AML-193 (cell line): ENCODE measurements around the gene CCDC32.
"Not testable (repeated sequence)": the region's sequence is repeated elsewhere in the genome, so short reads cannot be mapped to it uniquely, and the experiment has no call there.

Source experiments
- DNase-seq, 2 experiments: peaks; one replicate each; lab custom pipeline; 2025; lab: John Stamatoyannopoulos, UW

The CCDC32 gene, protein sequence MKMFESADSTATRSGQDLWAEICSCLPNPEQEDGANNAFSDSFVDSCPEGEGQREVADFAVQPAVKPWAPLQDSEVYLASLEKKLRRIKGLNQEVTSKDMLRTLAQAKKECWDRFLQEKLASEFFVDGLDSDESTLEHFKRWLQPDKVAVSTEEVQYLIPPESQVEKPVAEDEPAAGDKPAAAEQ

DNA sequence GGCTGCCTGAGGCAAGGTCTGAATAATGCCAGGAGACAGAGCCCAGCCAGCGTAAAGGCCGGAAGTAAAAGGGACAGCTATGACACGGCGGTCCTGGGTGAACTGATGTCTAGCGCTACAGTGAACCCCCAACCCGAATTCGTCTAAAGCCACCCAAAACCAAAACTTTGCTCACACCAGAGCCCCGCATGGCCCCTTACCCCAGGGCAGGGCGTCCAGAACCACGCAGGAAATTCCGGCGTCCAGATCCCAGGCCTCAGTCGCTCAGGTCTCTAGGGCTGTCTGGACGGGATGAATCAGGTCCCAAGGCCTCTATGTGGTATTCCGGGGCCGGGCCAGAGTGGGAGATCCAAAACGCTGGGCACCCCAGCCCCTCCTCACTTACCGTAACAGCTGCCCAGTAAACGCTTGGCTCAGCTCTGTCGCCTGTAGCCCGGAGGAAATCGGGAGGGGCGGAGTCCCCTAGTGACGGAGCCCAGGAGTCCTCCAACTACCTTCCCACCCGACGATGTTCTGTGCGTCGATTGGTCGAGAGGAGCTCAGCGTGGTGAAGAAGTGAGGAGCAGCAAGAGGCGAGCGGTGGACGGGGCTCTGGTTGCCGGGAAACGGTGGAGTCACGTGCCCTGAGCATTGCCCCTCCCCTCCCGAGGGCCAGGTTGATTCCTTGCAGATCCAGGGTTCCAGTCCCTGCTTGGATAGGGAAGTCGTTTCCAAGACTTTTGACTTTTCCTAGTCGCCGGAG, at the start of gene CCDC32:
TSS of gene CCDC32 (minus strand) at position 452 of the 742 bp plus-strand sequence. CDS start 2,027 bp downstream, outside the sequence.
- peak; percentile 97 to 98 for DNase-seq

GRCh38 chr15:40613080-40613479, 48.2 kb upstream of the CCDC32 start:
- no peak for DNase-seq

- DNase-seq, result no peak
Measured at GRCh38 chr15:40603935-40604334, 39.1 kb upstream of the CCDC32 start.

- no peak for DNase-seq
Measured at GRCh38 chr15:40600956-40601355, 36.1 kb upstream of the CCDC32 start.

- no peak for DNase-seq
Measured at GRCh38 chr15:40598672-40599071, 33.8 kb upstream of the CCDC32 start.

- DNase-seq, result no peak
Measured at GRCh38 chr15:40598126-40598525, 33.3 kb upstream of the CCDC32 start.

DNA sequence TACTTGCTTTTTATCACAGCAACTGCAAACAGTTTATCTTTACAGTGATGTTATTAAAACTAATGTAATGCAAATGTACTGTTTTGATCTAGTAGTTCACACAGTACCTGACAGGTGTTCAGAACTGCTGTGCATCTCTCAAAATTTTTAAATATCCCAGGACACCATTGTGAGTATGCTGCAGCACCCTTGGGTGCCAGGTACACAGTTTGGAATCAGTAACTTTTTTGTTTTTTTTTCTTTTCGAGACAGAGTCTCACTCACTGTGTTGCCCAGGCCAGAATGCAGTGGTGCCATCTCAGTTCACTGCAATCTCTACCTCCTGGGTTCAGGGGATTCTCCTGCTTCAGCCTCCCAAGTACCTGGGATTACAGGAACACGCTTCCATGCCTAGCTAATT, 32.2 kb upstream of the CCDC32 start:
- no peak for DNase-seq

DNA sequence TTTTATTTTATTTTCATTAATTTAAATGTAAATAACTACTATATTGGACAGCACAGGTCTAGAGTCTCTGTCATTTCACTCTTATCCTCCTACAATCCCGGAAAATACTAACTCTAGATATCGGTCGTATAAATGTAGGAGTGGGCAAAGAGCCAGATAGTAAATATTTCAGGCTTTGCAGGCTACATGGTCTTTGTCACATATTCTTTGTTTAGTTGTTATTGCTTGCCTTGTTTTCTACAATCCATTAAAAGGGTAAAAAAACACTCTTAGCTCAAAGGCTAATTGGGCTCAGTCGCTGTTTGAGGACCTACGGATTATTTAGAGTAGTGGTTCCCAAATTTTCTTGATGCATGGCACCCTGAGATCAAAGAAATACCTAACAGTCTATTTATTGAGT, 30.9 kb upstream of the CCDC32 start:
- DNase-seq, result no peak

GRCh38 chr15:40595219-40595618, 30.4 kb upstream of the CCDC32 start:
- DNase-seq, result no peak

DNA sequence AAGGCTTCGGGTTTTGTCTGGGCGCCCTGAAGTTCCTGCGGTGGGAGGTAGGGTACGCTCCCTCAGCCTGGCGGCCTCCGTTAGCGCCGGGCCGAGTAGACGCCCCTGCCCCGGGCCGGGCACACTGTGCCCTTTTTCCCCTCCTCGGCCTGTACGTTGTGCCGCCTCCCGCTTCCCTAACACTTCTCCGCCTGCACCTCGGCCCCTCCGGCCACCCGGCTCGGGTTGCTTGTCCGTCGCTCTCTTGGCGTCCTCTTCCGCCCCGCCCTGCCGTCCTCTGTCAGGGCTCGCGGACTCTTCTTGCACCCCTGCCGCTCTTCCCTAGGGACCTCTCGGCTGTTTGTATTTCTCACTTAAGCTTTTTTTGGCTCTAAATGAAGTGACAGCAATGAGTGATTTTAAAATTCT, 29.6 kb upstream of the CCDC32 start:
- DNase-seq, result peak; percentile 60 to 64

DNA sequence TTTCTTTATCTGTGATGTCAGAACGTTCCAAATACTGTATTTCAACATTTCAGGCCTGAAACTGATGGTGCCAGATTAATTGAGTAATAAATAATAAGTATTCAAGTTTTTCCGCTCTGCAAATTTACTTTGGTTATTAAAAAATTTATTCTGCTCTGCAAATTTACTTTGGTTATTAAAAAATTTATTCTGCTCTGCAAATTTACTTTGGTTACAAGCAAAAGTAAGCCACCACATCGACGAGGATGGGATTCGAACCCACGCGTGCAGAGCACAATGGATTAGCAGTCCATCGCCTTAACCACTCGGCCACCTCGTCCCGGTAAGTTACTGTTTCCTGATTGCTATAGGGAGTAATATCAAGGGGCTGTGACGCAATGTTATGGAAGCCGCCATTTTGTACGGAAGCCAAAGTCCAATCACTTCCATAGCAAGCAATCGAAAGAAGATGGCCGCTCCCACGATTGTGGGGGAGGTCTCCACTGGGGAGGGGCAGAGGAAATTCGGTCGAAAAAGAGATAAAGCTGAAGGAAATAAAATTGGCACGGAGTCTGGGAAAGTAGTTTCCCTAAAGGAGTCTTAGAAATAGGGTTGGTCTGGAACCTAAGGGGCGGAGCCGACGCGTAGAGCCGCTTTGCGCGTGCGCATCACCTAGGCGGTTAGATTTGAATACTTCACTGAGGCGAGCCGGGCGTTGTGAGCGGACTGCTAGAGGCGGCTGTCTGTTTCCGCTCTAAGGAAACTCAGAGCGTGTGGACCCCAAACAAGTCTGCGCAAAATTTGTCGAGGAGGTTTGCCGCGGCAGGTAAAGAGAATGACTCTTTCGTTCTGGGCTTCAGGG, 29.0 kb upstream of the CCDC32 start, which contains the start of gene KNL1:
TSS of gene KNL1 (plus strand) at position 662 of the 841 bp plus-strand sequence. CDS start 8,683 bp downstream, outside the sequence.
- DNase-seq, result peak; percentile 90 to 98

GRCh38 chr15:40593165-40593564, 28.3 kb upstream of the CCDC32 start:
- DNase-seq, result no peak

DNA sequence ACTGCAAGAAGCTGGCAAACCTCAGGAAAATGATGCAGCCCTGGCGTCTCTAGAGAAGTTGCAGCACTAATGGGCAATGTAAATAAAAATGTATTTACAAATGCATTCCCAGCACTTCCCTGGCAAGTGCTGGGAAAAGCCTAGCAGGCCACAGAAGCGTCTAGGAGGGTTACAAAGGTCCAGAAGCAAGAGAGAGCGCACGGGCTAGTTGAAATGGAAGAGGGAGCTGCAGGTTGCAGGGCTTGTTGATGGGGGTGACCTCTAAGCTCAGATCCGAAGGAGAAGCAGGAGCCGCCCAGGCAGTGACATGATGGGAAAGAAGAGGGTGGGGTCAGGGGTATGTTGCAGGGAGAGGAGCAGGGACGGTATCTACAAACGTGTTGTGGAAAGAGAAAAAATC, 26.5 kb upstream of the CCDC32 start:
- DNase-seq, result no peak

DNA sequence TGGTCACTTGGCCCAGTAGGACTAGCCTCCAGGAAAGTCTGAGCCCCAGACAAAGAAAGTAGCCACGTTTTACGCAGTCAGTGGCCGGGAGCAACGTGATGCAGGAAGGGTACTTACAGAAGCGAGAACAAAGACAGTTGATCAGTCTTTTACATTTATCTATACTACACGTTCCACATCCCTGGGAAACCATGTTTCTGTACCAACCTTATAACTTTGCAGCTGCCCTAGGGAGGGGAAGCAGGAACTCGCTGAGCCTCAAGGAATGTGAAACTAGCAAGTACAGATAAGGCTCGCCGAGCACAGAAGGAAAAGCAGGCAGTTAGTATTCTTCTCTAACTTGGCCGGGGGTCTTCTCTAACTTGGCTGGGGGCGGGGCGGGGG, 25.8 kb upstream of the CCDC32 start:
- no peak for DNase-seq

DNA sequence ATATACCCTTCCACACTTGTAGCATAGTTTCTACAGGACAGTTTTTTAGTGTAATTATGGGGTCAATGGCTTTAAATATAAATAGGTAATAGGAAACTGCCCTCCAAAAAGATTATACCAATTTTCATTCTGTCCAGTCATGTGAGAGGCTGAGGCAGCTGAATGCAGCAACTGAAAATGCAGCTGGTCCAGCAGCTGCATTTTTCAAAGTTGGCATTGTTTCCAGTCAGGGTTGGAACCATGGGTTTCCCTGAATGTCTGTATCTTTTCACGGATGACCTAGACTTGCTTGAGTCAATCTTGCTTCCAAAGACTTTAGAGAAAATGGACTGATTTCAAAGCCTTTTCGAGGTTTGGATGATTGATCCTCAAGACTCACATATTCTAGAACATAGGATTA, 19.3 kb upstream of the CCDC32 start:
- DNase-seq, result no peak

GRCh38 chr15:40582726-40583246, 17.9 kb upstream of the CCDC32 start:
- no peak for DNase-seq

GRCh38 chr15:40581796-40582195, 17.0 kb upstream of the CCDC32 start:
- DNase-seq, result not testable (repeated sequence)

DNA sequence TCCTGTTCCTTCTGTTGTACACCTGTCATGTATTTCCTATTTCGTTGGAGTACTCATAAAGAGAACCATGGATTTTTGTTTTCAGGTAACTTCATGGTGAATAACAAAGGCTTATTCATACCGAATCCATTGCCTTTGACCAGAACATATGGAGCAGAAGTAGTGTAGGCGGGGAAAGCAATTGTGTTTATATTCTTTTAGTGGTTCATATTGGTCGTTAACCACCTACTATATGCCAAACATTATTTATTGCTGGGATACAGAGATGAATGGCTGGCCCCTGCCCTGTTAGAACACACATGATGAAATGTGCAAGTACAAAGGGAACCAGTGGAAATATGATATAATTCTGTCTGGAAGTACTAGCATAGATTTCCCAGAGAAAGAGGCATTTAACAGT, 14.1 kb upstream of the CCDC32 start:
- no peak for DNase-seq

GRCh38 chr15:40576914-40577313, 12.1 kb upstream of the CCDC32 start:
- not testable (repeated sequence) for DNase-seq

GRCh38 chr15:40575113-40575512, 10.3 kb upstream of the CCDC32 start:
- no peak for DNase-seq

DNA sequence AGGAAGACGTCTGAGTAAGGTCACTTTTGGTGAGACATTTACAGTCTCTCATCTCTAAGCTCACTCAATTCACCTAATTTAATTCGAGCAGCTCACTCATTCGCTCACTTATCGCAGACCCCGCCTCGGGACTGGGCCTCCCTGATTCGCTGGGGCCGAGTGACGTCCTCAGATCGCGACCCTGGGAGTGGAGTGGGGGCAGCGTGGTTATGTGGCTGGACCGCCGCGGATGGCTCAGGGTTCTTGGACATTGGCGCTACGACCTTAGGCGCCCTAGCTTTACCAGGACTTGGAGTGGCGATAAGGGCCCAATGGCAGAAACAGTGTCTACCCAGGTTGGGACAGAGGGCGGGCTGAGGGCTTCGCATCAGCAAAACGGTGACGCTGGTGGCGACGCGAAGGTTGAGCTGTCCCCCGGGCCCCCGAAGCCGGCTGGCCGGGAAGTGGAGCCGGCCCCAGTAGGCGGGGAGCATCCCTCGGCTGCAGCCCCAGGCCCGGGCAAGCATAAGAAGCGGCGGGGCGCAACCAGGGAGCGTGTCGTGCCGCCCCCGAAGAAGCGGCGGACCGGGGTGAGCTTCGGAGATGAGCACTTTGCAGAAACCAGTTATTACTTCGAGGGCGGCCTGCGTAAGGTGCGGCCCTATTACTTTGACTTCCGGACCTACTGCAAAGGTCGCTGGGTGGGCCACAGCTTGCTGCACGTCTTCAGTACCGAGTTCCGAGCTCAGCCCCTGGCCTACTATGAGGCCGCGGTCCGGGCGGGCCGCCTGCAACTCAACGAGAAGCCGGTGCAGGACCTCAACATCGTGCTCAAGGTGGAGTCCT, 4.5 kb upstream of the CCDC32 start, which contains the start of gene RPUSD2:
TSS of gene RPUSD2 (plus strand) at position 171 of the 825 bp plus-strand sequence. CDS start at position 210, 39 bp downstream.
- peak; percentile 86 to 87 for DNase-seq
